ENCODE data around the gene MSH2.
"Not testable (repeated sequence)": the region's sequence is repeated elsewhere in the genome, so short reads cannot be mapped to it uniquely, and the experiment has no call there.

MSH2 gene

DNA sequence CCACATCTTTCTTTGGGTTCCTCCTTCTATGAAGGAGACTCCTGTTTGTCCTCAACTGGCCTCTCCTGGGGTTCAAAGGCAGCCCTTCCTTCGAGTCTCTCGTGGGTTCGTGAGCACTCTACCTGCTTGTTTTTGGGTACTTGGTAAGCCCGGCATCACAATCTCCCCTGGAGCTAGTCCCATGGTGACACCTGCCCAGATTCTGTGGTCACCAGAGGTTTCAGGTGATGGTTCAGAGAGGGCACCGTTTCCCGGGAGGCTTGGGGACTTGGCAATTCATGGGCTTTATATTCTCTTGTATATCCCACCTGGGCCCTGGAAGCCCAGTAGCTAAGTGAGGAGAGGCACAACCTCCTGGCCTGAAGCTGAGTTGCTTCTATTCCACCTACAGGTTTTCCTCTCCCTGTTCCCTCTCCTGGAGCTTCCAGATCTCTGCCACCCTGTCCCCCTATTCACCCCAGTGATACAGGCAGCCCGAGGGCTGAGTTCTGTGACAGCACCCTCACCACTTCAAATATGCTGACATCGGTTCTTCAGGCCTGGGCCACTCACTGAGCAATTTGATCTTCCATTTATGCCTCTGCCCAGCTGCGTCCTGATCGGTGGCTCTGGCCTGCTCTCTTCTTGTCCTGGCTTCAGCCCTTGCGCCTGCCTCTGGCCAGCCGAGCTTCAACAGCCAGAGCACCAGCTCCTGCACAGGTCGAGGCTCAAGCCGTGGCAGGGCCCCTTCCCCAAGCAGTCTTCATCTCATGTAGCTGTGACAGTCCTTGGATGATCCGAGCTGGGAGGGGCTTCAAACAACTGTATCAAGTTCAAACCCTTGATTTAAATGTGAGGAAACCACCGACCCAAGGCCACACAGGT is 91.5 kb downstream of the MSH2 start:
- TF ChIP-seq, protein P1, sequence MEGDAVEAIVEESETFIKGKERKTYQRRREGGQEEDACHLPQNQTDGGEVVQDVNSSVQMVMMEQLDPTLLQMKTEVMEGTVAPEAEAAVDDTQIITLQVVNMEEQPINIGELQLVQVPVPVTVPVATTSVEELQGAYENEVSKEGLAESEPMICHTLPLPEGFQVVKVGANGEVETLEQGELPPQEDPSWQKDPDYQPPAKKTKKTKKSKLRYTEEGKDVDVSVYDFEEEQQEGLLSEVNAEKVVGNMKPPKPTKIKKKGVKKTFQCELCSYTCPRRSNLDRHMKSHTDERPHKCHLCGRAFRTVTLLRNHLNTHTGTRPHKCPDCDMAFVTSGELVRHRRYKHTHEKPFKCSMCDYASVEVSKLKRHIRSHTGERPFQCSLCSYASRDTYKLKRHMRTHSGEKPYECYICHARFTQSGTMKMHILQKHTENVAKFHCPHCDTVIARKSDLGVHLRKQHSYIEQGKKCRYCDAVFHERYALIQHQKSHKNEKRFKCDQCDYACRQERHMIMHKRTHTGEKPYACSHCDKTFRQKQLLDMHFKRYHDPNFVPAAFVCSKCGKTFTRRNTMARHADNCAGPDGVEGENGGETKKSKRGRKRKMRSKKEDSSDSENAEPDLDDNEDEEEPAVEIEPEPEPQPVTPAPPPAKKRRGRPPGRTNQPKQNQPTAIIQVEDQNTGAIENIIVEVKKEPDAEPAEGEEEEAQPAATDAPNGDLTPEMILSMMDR (IDR thresholded peaks at IDR 0.05; ENCODE audit: low read depth, low read length): no peak
- DNase-seq (ENCODE audit: extremely low read depth, low read depth): no peak

DNA sequence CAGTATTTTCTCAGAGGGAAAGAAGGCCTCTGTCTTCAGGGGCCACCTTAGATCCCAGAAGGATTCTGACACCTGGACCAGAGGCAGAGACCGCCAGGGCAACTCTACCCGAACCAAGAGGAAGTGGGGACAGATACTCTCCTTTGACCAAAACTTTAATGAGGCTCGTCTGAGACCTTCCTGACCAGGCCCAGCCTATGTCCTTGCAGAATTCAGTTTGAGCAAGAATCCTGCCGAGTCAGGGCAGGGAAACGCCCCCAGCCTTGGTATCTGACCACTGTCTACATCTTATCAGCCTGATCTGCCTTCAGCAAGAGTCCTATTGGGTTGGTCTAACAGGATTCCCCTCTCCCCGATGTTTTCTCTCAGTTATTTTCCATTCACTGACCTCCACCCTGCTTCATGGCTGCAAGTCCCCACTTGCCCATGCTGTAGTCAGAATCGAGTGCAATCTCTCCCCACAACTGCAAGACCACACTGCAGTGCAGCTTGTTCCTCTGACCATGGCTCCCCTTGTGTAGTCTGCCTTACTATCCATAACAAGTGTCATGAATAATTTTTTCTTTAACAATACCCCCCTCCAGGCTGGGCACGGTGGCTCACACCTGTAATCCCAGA is 95.0 kb downstream of the MSH2 start:
- TF ChIP-seq, protein P1 (IDR thresholded peaks at IDR 0.05; ENCODE audit: low read depth, low read length): no peak
- no peak for DNase-seq (ENCODE audit: extremely low read depth, low read depth)

DNA sequence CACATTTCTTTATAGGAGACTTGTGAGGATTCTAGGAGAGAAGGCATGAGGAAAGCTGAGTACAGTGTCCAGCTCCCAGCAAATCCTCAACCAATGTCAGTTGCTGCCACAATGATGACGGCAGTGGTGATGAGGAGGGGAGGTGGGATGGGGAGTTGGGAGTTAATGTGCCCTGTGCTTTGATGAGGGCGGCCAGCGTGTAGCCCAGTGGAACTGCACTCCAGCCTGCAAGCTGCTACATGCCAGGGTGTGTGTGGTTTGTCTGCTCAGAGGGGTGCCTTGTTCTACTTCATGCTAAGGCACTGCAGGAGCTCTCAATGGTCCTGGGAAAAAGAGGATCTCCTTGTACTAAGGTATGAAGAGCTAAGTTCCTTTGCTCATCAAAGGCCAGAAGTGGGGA is 96.1 kb downstream of the MSH2 start:
- no peak for DNase-seq (ENCODE audit: extremely low read depth, low read depth)
- TF ChIP-seq, protein P1 (IDR thresholded peaks at IDR 0.05; ENCODE audit: low read depth, low read length): no peak

DNA sequence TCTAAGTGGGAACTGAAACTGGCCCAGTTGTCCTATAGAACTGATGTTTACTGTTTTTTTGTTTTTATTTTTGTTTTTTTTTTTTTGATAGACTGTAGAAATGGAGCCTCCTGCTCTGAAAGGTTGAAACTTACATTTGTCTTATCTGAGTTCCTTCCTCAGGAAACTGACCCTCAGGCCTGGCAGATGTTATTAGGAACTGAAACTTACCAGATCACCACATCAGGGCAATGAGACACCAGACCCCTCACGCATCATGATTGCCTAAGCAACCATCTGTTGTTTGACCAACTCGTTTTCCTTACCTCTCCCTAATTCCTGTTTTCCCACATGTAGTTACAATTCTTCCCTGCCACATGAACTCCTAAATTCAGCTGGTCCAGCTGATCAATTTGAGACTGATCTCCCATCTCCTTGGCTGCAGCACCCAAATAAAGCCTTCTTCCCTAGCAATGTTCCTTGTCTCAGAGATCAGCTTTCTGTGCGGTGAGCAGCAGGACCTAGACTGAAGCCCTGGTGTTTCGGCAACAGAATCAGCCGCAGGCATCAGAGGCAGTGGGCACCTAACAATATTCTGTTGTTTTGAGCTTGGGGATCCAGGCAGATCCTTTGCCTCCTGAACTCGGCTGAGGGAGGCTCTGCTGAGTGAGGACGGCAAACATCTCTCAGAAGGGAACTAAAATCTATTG is 96.8 kb downstream of the MSH2 start:
- DNase-seq (ENCODE audit: extremely low read depth, low read depth): no peak

DNA sequence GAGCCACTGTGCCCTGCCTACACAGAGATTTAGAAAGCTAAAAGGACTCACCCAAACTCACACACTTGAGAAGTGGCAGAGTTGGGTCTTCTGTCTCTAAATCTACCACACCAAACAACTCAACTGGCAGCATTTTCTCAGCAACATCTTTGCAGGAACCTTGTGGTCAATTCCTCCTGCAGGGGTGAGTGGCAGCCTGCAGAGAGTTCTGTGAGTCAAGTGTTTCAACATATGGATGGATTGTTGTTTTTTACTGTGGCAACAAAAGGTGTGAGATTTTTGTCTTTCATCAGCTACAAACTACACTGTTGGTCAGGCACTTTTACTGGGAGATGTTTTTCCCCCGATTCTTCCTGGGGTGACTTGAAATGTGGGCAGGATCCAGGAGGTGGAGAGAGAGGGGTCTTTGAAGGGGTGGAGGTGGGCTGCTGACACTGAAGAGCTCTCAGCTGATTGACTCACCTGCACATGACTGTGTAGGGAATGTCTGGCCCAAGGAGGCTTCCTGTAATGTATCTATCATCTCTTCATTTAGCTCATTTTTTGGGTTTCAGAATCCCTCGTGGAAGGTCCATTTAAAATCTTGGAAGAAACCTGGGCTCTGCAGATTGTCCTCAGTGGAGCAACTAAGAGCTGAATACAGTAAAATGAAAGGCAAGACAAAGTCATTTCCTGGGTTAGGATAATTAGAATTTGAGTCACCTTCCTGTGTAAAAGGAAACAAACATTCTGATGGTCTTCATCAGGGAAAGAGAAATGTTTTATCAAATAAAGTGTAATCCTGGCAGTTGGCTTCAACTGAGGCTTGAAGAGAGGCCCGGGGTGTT is 98.6 kb downstream of the MSH2 start:
- no peak for DNase-seq (ENCODE audit: extremely low read depth, low read depth)
- TF ChIP-seq, protein P1 (IDR thresholded peaks at IDR 0.05; ENCODE audit: low read depth, low read length): no peak

More for the DNA sequence above, 96.8 kb downstream of the MSH2 start:
- TF ChIP-seq, protein P1 (IDR thresholded peaks at IDR 0.05; ENCODE audit: low read depth, low read length): no peak

DNA sequence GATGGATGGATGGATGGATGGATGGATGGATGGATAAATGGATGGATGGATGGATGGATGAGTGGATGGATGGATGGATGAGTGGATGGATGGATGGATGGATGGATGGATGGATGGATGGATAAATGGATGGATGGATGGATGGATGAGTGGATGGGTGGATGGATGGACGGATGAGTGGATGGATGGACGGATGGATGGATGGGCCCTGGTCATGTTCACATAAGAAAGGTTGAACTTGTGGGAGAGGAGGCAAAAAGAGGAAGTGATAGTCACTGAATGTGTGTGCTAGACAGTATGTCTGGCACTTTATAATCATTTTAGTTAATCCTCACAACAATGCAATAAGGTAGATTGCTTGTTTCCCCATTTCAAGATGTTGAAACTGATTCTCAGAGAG is 99.5 kb downstream of the MSH2 start:
- DNase-seq (ENCODE audit: extremely low read depth, low read depth): not testable (repeated sequence)

DNA sequence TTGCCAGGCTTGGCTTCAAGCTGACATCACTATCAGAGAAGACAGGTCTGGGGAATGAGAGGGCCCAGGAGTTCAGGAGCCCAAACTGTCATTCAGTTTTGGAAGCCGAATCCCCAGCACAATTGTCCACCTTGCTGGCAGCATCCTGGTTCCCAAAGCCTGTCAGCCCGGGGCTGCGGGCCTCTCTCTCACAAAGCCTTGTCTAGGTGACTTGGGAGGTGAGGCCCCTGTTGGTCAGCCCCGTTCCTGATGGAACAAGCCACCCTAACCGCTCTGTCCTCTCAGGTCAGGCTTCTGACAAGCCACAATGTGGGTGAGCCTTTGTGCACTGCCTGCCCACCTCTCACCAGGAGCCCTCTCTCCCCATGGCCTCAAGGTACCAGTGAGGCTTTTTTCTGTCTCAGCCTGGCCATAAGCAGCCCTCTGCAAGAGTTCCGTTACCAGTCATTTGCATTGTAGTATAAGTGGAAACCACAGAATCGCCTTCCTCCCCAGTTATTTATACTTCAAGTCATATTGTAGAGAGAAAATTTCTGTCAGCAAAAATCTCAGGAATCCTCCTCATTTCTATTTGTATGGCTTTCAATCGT is 100.6 kb downstream of the MSH2 start:
- no peak for DNase-seq (ENCODE audit: extremely low read depth, low read depth)

More for the DNA sequence above, 100.6 kb downstream of the MSH2 start:
- TF ChIP-seq, protein P1 (IDR thresholded peaks at IDR 0.05; ENCODE audit: low read depth, low read length): no peak

All from AG09319 (cell line).